Ecto neural progenitor cell (in vitro differentiated cells): Measurements from ENCODE around the gene KRTAP10-9.
"Not testable (repeated sequence)": the region's sequence is repeated elsewhere in the genome, so short reads cannot be mapped to it uniquely, and the experiment has no call there.

Source experiments
- DNase-seq: peaks from one replicate; pipeline ENCODE4 v3.0.0-alpha.2; 2018; ENCODE audit warnings: low spot score

KRTAP10-9 gene

DNA sequence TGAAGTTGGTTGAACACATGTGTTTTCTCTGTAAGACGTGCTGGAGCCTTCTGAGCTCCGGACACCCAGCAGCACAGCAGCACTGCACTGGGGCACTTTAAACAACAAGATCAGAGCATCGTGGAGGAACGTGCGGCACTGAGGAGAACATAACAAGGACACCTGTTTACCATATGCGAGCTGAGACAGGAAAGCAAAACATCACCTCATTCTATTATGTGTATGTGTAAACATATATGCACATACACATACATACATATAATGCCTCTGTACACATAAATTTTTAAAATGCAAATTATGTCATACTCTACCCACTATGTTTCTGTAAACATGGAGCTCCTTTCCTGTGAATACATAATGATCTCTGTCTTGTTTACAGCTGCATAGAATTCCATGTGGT is 31.4 kb upstream of the KRTAP10-9 start:
- DNase-seq, result no peak

DNA sequence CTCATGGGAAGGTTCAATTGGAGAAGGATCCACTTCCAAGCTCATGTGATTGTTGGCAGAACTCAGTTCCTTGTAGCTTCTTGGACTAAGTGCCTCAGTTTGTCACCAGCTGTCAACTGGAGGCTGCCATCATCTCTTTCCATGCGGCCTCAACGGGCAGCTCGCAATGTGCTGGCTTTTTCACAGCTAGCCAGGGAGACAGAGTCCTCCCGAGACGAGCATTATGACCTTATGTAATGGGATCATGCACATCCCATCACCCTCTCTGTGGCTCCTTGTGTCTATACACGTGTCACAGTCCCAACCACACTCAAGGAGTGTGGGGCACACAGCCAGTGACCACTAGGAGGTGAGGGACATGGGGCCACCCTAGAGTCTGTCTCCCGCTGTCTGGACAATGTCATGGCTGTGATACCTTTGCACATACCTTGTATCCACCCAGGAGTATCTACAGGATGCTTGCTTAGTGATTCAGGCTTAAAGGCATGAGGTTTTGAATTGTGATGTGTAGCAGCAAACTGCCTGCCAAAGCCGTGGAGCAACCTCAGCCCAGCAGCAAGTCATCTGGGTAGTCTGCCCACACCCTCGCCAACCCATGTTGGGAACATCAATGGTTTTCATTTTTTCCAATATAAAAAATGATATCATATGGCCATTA is 30.7 kb upstream of the KRTAP10-9 start:
- DNase-seq, result no peak

DNA sequence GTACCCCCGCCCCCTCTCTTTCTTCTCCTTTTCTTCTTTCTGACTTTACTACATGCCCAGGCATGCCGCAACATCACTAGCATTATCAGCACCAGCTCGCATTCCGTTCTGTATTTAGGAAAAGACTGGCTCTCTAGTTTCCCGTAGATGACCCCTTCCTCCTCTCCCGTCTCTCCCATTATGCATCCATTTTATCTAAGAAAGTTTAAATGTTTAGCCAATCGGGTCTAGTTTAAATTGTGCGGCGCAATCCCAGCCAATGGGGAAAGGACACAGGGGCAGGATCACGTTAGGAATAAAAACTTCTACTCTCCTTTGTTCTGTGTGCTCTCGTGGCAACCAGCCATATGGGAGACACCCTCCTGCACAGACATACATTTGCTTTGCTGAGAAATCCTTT is 28.8 kb upstream of the KRTAP10-9 start:
- no peak for DNase-seq

DNA sequence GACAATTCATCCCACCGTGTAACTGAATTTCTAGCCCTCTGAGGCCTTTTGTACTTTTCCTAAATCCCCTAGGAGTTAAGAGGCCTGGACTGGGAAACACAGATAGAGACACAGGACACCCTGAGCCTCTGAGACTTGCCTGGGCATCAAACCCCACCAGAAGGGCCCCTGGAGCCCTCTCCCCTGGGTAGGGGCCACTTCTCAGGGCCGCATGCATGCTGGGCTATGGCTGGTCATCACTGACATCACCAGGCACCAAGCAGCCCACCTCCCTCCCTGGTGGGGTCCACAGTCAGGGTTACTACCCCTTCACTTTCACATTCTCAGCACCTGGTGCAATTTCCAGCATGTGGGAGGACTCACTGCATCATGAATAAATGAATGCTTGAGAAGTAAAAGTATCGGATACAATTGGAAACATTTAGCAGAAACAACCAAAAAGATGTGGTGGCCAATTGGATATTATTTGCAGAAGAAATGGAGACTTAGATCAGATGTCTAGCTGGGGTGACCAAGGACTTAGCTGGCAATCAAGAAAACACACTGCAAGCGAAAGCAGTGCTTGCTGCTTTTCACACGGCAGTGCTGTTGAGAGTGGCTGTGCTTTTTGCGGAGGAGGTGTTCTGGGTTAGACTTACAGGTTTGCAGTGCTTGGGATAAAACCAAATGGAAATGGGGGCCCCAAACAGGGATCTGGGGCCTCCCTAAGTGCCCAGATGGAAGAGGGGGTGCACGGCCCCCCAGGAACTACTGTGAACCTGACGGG is 27.4 kb upstream of the KRTAP10-9 start:
- DNase-seq, result no peak

DNA sequence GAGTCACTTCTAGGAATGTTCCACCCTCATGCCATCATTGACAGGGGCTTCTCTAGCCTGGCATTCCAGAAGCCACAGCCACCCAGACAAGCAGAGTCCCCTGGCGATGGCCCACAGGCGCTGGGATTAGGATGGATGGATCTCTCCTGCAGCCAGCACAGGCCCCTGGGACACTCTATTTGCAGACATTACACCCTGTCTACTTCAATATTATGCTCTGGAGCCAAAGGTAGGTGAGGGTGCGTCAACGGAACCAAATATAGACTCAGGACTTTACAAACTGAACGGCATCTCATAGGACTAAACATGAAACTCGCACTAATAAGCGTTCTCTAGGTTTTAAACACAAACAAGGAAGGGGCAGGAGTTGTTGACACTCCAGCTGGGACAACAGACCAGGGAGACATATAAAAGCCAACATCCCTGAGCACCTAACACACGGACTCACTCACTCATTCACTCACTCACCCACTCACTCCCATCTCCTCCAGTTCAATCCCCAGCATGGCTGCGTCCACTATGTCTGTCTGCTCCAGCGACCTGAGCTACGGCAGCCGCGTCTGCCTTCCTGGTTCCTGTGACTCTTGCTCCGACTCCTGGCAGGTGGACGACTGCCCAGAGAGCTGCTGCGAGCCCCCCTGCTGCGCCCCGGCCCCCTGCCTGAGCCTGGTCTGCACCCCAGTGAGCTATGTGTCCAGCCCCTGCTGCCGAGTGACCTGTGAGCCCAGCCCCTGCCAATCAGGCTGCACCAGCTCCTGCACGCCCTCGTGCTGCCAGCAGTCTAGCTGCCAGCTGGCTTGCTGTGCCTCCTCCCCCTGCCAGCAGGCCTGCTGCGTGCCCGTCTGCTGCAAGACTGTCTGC is 26.5 kb upstream of the KRTAP10-9 start, which contains the start of gene KRTAP10-7:
KRTAP10-7 (plus strand) TSS at position 480 of the 861 bp plus-strand sequence; CDS start at position 505, 25 bp downstream.
- not testable (repeated sequence) for DNase-seq

DNA sequence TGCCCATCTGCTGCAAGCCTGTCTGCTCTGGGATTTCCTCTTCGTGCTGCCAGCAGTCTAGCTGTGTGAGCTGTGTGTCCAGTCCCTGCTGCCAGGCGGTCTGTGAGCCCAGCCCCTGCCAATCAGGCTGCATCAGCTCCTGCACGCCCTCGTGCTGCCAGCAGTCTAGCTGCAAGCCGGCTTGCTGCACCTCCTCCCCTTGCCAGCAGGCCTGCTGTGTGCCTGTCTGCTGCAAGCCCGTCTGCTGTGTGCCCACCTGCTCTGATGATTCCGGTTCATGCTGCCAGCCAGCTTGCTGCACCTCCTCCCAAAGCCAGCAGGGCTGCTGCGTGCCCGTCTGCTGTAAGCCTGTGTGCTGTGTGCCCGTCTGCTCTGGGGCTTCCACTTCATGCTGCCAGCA is 25.8 kb upstream of the KRTAP10-9 start:
- DNase-seq, result not testable (repeated sequence)

DNA sequence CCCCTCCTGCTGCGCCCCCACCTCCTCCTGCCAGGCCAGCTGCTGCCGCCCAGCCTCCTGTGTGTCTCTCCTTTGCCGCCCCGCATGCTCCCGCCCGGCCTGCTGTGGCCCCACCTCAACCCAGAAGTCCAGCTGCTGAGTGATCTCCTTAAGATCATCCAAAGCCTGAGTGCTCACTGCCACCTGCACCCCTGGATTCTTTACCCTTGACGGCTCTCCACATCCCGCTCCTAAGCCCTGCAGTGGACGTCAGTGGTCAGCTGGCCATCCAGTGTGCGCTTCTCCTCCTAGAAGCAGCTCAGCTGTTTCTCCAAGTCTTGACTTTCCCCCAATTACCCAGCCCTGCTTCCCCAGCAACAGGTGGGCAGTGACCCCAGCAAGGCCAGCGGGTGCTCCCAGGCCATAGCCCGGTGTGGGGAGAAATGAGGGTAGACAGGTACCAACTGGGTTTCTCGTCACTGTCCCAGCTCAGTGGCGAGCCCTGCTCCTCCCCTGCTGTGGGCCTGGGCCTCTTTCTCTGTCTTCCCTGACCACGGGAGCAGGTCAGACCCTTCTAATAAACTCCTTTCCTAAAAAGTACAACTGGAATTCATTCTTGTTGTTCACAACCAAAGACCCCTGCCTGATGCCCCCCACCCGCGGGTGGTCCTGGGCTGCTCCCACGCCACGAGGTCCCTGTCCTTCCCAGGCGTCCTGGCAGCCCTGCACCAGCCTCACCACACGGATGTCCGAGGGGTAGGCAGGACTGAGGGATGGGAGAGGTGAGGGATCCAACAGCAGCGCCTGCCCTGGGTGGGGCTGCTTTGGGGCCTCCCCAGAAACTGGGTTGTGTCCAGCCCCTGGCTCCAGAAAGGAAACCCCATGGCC is 25.1 kb upstream of the KRTAP10-9 start:
- DNase-seq, result no peak

DNA sequence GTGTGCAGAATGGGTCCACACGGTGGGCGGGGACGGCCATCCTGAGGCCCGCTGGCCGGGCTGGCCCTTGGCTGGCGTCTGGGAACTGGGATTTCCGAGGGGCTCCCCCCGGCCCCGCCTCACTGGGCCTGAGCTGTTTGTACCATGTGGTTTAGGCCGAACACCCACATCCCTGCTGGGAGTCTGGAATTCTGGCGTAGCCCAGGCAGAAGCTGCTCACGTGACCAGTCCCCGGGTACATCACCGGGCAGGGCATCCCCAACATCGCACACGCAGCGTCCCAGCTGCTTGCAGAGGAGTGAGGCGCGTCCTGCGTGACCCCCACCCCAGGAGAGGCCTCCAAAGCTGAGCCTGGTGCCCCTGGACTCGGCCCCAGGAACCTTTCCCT is 24.4 kb upstream of the KRTAP10-9 start:
- no peak for DNase-seq

DNA sequence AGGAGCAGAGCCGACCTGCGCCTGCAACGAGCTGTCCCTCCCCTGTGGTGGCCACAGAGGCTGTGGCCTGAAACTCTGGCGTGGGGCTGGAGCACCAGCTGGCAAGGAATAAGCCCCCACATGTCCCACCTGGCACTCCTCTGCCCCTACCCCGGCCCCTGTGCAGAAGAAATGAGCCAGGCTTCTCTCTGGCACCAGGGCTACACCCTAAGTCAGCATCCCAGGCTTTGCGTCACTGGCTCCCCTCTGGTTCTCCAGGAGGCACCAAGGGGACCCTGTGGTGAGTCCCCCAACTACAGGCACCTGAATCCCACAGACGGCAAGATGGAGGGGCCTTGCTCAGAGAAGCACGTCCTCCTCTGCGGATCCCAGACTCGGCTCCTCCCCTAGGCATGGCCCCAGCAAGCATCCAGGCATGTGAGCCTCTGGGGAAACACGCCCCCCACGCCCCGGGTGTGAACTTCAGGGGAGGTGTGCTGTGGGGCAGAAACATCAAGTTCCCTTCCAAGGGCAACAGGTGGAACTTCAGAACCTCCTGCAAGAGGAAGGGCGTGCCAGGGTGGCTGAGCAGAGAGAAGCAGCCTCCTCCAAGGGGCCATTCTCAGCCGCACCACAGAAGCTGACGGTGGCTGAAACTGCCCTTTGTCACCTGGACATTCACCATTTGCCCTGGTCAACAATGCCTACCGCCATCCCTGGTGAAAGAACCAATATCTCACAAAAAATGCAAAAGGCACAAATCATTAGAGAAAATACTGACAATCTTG is 23.6 kb upstream of the KRTAP10-9 start:
- DNase-seq, result no peak

DNA sequence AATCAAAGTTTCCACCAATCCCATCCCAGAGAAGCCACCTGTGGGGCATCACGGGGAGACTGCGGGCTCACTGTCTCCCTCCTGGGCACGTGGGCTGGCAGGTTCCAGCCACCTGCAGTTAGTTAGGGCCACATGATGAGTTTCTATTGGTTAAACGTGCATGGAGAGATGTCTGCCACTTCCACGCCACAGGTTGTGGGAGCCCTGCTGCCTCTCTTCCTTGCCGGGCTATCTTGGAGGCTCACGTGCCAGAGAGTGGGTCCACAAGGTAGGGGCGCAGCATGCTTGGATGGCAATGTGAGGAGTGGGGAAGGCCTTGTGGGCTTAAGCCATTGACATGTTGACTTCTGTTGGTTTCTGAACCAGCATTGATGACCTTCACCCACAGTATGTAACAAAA is 23.0 kb upstream of the KRTAP10-9 start:
- DNase-seq, result no peak

DNA sequence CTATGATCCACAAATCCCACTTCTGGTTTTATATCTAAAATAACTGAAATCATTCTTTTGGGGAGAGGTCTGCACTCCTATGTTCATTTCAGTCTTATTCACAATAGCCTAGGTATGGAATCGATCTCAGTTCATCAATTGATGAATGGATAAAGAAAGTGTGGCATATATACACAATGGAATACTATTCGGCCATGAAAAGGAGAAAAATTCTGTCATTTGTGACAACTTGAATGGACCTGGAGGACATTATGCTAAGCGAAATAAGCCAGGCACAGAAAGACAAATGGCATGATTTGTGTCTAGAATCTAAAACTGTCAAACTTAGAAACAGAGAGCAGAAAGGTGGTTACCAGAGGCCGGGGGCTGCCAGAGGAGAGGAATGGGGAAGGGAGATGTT is 20.4 kb upstream of the KRTAP10-9 start:
- DNase-seq, result no peak

DNA sequence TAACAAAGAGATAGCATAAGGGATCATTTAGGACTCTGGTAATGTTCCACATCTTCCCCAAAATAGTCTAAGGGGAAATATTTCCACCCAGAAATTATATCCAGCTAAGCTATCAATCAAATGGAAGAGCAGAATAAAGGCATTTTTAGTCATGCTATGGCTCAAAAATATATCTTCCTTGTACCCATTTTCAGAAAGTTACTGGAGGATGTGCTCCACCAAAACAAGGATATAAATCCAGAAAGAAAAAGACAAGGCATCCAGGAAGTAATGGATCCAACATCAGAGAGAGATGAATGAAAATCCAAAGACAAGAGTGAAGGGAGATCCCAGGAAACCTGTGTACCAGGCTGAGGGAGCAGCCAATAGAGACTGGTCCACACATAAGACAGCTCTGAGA is 17.7 kb upstream of the KRTAP10-9 start:
- DNase-seq, result no peak

DNA sequence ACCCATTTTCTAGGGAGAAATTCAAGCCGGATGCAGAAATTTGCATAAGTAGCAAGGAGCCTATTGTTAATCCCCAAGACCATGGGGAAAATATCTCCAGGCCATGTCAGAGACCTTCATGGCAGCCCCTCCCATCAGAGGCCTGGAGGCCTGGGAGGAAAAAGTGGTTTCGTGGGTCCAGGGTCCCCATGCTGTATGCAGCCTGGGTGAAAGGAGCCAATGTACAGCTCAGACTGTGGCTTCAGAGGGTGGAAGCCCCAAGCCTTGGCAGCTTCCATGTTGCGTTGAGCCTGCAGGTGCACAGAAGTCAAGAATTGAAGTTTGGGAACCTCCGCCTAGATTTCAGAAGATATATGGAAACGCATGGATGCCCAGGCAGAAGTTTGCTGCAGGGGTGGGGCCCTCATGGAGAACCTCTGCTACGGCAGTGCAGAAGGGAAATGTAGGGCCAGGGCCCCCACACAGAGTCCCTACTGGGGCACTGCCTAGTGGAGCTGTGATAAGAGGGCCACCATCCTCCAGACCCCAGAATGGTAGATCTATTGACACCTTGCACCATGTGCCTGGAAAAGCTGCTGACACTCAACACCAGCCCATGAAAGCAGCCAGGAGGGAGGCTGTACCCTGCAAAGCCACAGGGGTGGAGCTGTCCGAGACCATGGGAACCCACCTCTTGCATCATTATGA is 16.6 kb upstream of the KRTAP10-9 start:
- DNase-seq, result not testable (repeated sequence)

DNA sequence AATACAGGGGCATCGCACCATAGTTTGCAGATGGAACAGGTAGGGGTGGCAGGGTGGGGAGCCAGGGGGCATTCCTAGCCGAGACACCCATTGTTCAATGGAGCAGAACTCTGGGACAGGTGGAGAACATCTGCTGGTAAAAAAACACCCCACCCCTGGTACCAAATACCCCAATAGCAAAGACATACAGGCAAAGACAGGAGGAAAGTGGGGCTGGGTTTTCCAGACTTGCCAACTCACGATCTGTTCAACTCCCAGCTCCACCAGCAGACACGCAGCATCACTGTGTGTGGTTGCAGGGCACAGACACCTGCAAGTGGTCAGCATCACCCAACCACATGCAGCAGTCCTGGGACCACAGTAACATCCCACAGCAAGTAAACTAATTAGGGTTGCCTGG is 15.3 kb upstream of the KRTAP10-9 start:
- DNase-seq, result no peak

DNA sequence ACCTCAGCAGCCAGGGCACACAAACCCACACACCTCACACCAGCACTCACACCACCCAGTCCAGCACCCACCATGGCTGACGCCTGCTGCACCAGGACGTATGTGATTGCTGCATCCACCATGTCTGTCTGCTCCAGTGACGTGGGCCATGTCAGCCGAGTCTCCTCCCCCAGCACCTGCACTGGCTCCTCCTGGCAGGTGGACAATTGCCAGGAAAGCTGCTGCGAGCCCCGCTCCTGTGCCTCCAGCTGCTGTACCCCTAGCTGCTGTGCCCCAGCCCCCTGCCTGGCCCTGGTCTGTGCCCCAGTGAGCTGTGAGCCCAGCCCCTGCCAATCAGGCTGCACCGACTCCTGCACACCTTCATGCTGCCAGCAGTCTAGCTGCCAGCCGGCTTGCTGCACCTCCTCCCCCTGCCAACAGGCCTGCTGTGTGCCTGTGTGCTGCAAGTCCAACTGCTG is 14.8 kb upstream of the KRTAP10-9 start, which contains the start of gene KRTAP10-8:
KRTAP10-8 (plus strand) TSS at position 51 of the 458 bp plus-strand sequence; CDS start at position 73, 22 bp downstream.
- DNase-seq, result no peak

DNA sequence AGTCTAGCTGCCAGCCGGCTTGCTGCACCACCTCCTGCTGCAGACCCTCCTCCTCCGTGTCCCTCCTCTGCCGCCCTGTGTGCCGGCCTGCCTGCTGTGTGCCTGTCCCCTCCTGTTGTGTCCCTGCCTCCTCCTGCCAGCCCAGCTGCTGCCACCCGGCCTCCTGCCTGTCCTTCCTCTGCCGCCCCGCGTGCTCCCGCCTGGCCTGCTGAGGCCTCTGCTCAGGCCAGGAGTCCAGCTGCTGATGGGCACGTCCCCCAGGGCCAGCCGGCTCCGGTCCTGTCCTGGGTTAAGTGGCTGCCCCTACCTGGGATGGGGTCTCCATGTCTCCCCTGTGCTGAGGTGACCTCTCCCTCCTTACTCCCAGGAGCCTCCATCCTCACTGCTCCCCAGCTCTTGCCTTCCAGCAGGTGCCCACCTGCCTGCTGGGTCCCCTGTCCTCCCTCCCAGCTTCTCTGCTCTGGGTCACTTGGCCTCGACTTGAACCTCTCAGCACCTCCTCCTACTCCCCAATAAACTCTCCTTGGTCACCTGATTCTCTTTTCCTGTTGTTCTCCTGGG is 14.1 kb upstream of the KRTAP10-9 start:
- DNase-seq, result no peak

DNA sequence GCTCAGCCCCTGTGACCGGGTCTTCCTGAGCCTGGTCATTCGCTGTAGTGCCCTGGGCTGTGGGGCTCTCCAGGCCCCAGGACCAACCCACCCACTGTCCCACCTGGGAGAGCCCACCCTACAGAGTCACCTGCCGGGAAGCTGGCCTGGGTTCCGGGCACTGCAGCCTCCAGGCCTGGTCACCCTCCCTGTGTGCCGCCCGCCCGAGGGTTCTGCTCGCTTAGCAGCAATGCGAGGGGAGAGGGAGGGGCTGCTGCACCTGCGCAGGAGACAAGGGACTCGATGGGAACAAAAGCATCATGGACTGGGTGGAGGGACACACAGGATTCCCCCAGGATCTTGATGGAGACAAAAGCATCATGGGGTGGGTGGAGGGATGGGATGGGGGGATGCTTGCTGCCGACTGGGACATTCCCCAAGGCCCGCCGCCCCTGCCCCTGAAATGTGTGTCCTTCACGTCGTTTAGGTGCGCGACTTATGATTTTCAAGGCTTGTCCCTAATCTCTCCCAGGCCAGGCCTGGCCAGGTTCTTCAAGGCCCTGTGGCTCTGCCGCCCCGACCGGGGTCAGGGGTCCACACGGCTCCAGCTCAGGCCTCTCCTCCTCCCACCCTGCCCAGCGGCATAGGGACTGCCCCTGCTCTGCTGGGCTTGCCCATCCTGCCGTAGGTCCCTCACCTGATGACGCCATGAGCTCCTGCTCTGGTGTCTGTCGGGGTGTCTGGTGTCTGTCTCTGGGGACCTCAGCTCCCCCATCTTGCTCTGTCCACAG is 13.3 kb upstream of the KRTAP10-9 start:
- no peak for DNase-seq

DNA sequence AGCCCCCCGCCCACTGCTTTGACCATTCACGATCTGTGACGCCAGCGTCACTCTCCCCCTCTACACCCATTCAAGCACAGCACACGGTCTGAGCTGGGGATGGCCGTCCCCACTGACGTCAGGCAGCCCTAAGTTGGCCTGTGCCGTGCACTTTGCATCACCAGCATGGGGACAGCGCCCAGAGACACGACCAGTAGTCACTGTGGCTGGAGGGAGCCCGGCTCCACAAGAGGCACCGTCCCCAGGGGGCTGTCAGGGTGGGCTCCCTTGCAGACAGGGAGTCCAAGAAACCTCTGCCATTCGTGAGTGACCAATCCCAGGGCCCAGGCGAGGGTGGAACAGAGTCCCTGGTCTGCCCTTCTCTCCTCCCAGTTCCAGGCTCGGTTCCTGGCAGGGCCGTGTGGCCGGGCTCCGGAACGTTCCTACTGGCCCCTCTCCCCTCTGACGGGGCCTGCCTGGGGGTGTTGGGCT is 12.7 kb upstream of the KRTAP10-9 start:
- DNase-seq, result no peak

DNA sequence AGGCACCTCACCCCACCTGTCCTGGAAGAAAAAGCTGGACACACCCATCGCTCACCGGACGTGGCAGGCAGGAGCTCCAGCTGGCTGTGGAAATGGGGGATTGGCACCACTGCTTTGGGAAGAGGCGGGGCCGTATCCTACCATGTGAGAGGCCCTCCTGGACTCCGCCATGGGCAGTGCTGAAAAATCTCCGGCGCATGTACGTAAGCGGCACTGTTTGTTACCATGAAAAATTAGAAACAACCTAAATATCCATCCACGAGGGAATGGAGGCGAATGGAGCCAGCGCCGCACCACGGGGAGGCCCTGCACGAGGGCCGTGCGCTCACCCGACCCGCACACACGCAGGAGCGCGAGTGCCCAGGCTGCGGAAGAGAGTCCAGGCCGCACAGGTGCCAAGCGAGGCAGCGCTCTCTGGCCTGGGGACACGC is 11.9 kb upstream of the KRTAP10-9 start:
- DNase-seq, result no peak
